MCF 10A (cell line): ENCODE measurements around the gene ADAMTS2. TPM values are rescaled to one million over a fixed set of nuclear protein-coding genes. Genes with fewer than 3 reads are reported as not detected.

Source experiments
- BruUV-seq: library from RNA; stranded (reverse); fragments of 400-500 nt; replicated peaks from 2 replicates; lab custom pipeline; 2021; lab: Mats Ljungman, UMichigan
- CTCF ChIA-PET: fragments of 300-600 bp; sonication (Branson Sonifier 250); formaldehyde crosslinking; extraction: SDS; loops from one replicate; lab custom pipeline; 2021; ENCODE audit warnings: antibody characterized with exemption, inconsistent platforms; lab: Yijun Ruan, JAX
- POLR2A ChIA-PET: fragments of 300-600, 350-650 bp; sonication (Branson Sonifier 250); formaldehyde crosslinking; extraction: SDS; loops from one replicate; lab custom pipeline; 2020; ENCODE audit warnings: antibody characterized with exemption, inconsistent platforms; lab: Yijun Ruan, JAX
- DNase-seq: peaks from one replicate; pipeline ENCODE4 v3.0.0-alpha.2; 2018; ENCODE audit not compliant: unreplicated experiment
- H3K27ac Mint-ChIP-seq: one replicate; pipeline ENCODE4 v1.8.0; 2022; ENCODE audit warnings: mild to moderate bottlenecking, low read depth, mixed read lengths; ENCODE audit not compliant: unreplicated experiment
- H3K27me3 Mint-ChIP-seq: one replicate; pipeline ENCODE4 v1.8.0; 2022; ENCODE audit warnings: mixed read lengths; ENCODE audit not compliant: insufficient read depth, unreplicated experiment
- H3K36me3 Mint-ChIP-seq: one replicate; pipeline ENCODE4 v1.8.0; 2022; ENCODE audit warnings: mild to moderate bottlenecking, moderate library complexity, mixed read lengths; ENCODE audit not compliant: insufficient read depth, unreplicated experiment
- H3K4me1 Mint-ChIP-seq: one replicate; pipeline ENCODE4 v1.8.0; 2022; ENCODE audit warnings: mixed read lengths; ENCODE audit not compliant: insufficient read depth, unreplicated experiment
- H3K4me3 Mint-ChIP-seq: one replicate; pipeline ENCODE4 v1.8.0; 2022; ENCODE audit warnings: mild to moderate bottlenecking, moderate library complexity, mixed read lengths; ENCODE audit not compliant: unreplicated experiment
- H3K9me3 Mint-ChIP-seq: one replicate; pipeline ENCODE4 v1.8.0; 2022; ENCODE audit warnings: mixed read lengths; ENCODE audit not compliant: unreplicated experiment
- CTCF ChIP-seq: fragments of 200-600 bp; IDR thresholded peaks from one replicate; pipeline ENCODE4 v1.8.0; 2022; ENCODE audit warnings: antibody characterized with exemption, mild to moderate bottlenecking; ENCODE audit not compliant: unreplicated experiment
- intact Hi-C: fragments of 100-400 bp; cut with micrococcal nuclease; formaldehyde crosslinking; loops from 2 replicates; pipeline ENCODE4 v1.14.1; 2022
- total RNA-seq: library from RNA; stranded (reverse); gene quantifications from 2 replicates; pipeline ENCODE4 v1.2.3, GENCODE V29; 2022

The ADAMTS2 gene
- total RNA-seq, 1 experiment from 2014 or later, result not detected

- no peak for TF ChIP-seq CTCF
- no peak overlapping the region for H3K4me3 Mint-ChIP-seq
Measured at GRCh38 chr5:179171816-179172745, 173.2 kb downstream of the ADAMTS2 start.

GRCh38 chr5:179171251-179171815 lies 173.9 kb downstream of the ADAMTS2 start:
- Mint-ChIP-seq H3K4me1 (no peaks in the 10 kb centered on the region), H3K27ac (no peak overlapping the region), H3K9me3 (peaks cover 21% of the 10 kb centered on the region), H3K27me3 (peaks cover 9% of the 10 kb centered on the region), H3K4me3 (no peak overlapping the region), H3K36me3 (peaks cover 10% of the 10 kb centered on the region)
- POLR2A ChIA-PET, result no interaction called here
- no peak for TF ChIP-seq CTCF
- intact Hi-C loops, result no loop called here
- no peak for DNase-seq
- no TSS peak for BruUV-seq
- CTCF ChIA-PET, result no interaction called here

More at GRCh38 chr5:179171816-179172745, 173.2 kb downstream of the ADAMTS2 start:
- Mint-ChIP-seq H3K36me3 (peaks cover 10% of the 10 kb centered on the region), H3K9me3 (peaks cover 21% of the 10 kb centered on the region), H3K27me3 (peaks cover 16% of the 10 kb centered on the region), H3K4me1 (no peaks in the 10 kb centered on the region), H3K27ac (no peak overlapping the region)
- no TSS peak for BruUV-seq
- ChIA-PET POLR2A (no interaction called here), CTCF (no interaction called here)
- intact Hi-C loops, result no loop called here
- no peak for DNase-seq

- H3K36me3 Mint-ChIP-seq, result peaks cover 10% of the 10 kb centered on the region
- H3K27me3 Mint-ChIP-seq, result peaks cover 2% of the 10 kb centered on the region
- no peak overlapping the region for H3K4me3 Mint-ChIP-seq
- TF ChIP-seq CTCF, result no peak
- H3K27ac Mint-ChIP-seq, result no peak overlapping the region
- intact Hi-C loops, result no loop called here
- ChIA-PET POLR2A (no interaction called here), CTCF (no interaction called here)
- no peak for DNase-seq
- no TSS peak for BruUV-seq
- H3K9me3 Mint-ChIP-seq, result peaks cover 19% of the 10 kb centered on the region
- no peaks in the 10 kb centered on the region for H3K4me1 Mint-ChIP-seq
Measured at GRCh38 chr5:179170606-179171005, 174.7 kb downstream of the ADAMTS2 start.

- H3K27me3 Mint-ChIP-seq, result no peaks in the 10 kb centered on the region
- POLR2A ChIA-PET, result interaction anchor here (0.6 kb wide), 1 partner anchor 38 kb away, joined by 3 read pairs; no protein-coding TSS in a partner anchor
- no peaks in the 10 kb centered on the region for H3K4me1 Mint-ChIP-seq
- BruUV-seq, result no TSS peak
- H3K9me3 Mint-ChIP-seq, result peaks cover 13% of the 10 kb centered on the region
- DNase-seq, result no peak
- H3K4me3 Mint-ChIP-seq, result no peak overlapping the region
- CTCF ChIA-PET, result no interaction called here
- TF ChIP-seq CTCF, result no peak
- no peak overlapping the region for H3K27ac Mint-ChIP-seq
- H3K36me3 Mint-ChIP-seq, result peaks cover 10% of the 10 kb centered on the region
- intact Hi-C loops, result no loop called here
Measured at GRCh38 chr5:179169836-179170235, 175.4 kb downstream of the ADAMTS2 start.
